ENCODE measurements around the gene TMPRSS4. TPM values are rescaled to one million over a fixed set of nuclear protein-coding genes. Genes with fewer than 3 reads are reported as not detected.

Gene TMPRSS4
- total and polyA plus RNA-seq, 2 of the 13 experiments (the other 11 are each of a cell fraction or from before 2014, with no cell fraction given) = 0.32 TPM; not detected in 1

- no peak for TF ChIP-seq ZHX2 (IDR thresholded peaks at IDR 0.05; ENCODE audit: low read depth)
- no peak for TF ChIP-seq ZHX2 (CRISPR knock-in tag; IDR thresholded peaks at IDR 0.05; ENCODE audit: borderline replicate concordance)
- no peak for TF ChIP-seq ZNF670 (CRISPR knock-in tag; IDR thresholded peaks at IDR 0.05; ENCODE audit: borderline replicate concordance)
- TF ChIP-seq NR2C2 (CRISPR knock-in tag; IDR thresholded peaks at IDR 0.05; ENCODE audit: borderline replicate concordance) = no peak
- no peak for TF ChIP-seq ZNF879 (CRISPR knock-in tag; IDR thresholded peaks at IDR 0.05)
- no peak for TF ChIP-seq ZNF33A (CRISPR knock-in tag; IDR thresholded peaks at IDR 0.05; ENCODE audit: borderline replicate concordance)
- TF ChIP-seq HDAC2 (CRISPR knock-in tag; IDR thresholded peaks at IDR 0.05) = no peak
- TF ChIP-seq FOSL2 (CRISPR knock-in tag; IDR thresholded peaks at IDR 0.05) = no peak
Measured at GRCh38 chr11:118087931-118088330, 11.1 kb downstream of the TMPRSS4 start (continued).

GRCh38 chr11:118088531-118088930 is 11.7 kb downstream of the TMPRSS4 start:
- Histone ChIP-seq H3K9me3 (ENCODE audit: low read length) (peaks cover 12% of the 10 kb centered on the region), H2AFZ (ENCODE audit: low read length) (no peak overlapping the region), H3K79me2 (ENCODE audit: insufficient read depth, low read length) (no peaks in the 10 kb centered on the region), H3K4me3 (replicated peaks in 1 of 3; ENCODE audit: insufficient read depth in 1 of 3, low read depth in 2 of 3, low read length in 3 of 3) (no peak overlapping the region), H3K27me3 (ENCODE audit: control insufficient read depth in 1 of 2, insufficient read depth in 2 of 2, low read length in 2 of 2) (peaks cover 0 to 7% of the 10 kb centered on the region in 2 experiments; a peak in 1 of 5 replicates), H3K9ac (ENCODE audit: insufficient read depth, low read depth, low read length) (no peak overlapping the region), H3K36me3 (replicated peaks in 1 of 2; ENCODE audit: control insufficient read depth in 1 of 2, insufficient read depth in 2 of 2, low read length in 2 of 2) (no peaks in the 10 kb centered on the region), H3K4me1 (ENCODE audit: insufficient read depth, low read length) (peaks cover 76% of the 10 kb centered on the region), H3K4me2 (ENCODE audit: low read depth, low read length) (peak overlapping the region; percentile 30), H4K20me1 (ENCODE audit: insufficient read depth, low read length) (no peaks in the 10 kb centered on the region), H3K27ac (ENCODE audit: extremely low read length, insufficient read depth, low read length) (no peak overlapping the region)
- ChIA-PET POLR2A (no interaction called here), CTCF (ENCODE audit: low intra/inter-chr PET ratio, low total read pairs) (no interaction called here)
- in situ Hi-C loops (cut with HindIII; ENCODE audit: extremely low pct_ligation_motif_present, low pct_unique_long_range_greater_than_20kb) = no loop called here
- intact Hi-C loops (cut with micrococcal nuclease; ENCODE audit: unreplicated experiment) = no loop called here
- WGBS (ENCODE audit: low lambda C conversion rate) = 13% methylated on average over 3 of the region's 4 CpGs
- DNase-seq (ENCODE audit: low spot score) = peak; percentile 25
- ATAC-seq = peak; percentile 71
- BruUV-seq (replicated peaks) = no TSS peak
- no peak for FAIRE-seq
- TF ChIP-seq NFYB (CRISPR knock-in tag; IDR thresholded peaks at IDR 0.05) (peak; percentile 57), YEATS2 (CRISPR knock-in tag; IDR thresholded peaks at IDR 0.05; ENCODE audit: borderline replicate concordance) (peak; percentile 40; the same call in 1 of the 2 replicates), FOXA1 (IDR thresholded peaks at IDR 0.05) (no peak), FOXA1 (CRISPR knock-in tag; IDR thresholded peaks at IDR 0.05) (0 out of 2 replicates have a peak, but pooled peaks have one; percentile 33), ZFX (CRISPR knock-in tag; IDR thresholded peaks at IDR 0.05; ENCODE audit: low read depth) (peak; percentile 44; the same call in 1 of the 2 replicates)
- TF ChIP-seq, protein P1, sequence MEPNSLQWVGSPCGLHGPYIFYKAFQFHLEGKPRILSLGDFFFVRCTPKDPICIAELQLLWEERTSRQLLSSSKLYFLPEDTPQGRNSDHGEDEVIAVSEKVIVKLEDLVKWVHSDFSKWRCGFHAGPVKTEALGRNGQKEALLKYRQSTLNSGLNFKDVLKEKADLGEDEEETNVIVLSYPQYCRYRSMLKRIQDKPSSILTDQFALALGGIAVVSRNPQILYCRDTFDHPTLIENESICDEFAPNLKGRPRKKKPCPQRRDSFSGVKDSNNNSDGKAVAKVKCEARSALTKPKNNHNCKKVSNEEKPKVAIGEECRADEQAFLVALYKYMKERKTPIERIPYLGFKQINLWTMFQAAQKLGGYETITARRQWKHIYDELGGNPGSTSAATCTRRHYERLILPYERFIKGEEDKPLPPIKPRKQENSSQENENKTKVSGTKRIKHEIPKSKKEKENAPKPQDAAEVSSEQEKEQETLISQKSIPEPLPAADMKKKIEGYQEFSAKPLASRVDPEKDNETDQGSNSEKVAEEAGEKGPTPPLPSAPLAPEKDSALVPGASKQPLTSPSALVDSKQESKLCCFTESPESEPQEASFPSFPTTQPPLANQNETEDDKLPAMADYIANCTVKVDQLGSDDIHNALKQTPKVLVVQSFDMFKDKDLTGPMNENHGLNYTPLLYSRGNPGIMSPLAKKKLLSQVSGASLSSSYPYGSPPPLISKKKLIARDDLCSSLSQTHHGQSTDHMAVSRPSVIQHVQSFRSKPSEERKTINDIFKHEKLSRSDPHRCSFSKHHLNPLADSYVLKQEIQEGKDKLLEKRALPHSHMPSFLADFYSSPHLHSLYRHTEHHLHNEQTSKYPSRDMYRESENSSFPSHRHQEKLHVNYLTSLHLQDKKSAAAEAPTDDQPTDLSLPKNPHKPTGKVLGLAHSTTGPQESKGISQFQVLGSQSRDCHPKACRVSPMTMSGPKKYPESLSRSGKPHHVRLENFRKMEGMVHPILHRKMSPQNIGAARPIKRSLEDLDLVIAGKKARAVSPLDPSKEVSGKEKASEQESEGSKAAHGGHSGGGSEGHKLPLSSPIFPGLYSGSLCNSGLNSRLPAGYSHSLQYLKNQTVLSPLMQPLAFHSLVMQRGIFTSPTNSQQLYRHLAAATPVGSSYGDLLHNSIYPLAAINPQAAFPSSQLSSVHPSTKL (CRISPR knock-in tag; IDR thresholded peaks at IDR 0.05) = 0 out of 2 replicates have a peak, but pooled peaks have one; percentile 19

Measured in HepG2 (cell line).